Measurements from ENCODE around the gene ANAPC2.

Gene ANAPC2

GRCh38 chr9:137215196-137215986 lies 27.0 kb upstream of the ANAPC2 start:
- TF ChIP-seq CTCF (conservative IDR thresholded peaks at IDR 0.05; ENCODE audit: low read depth, low read length), result no peak
- no peak for DNase-seq (ENCODE audit: low read depth)
- no peak overlapping the region for H3K4me3 ChIP-seq (ENCODE audit: low read depth, low read length)

- no peak for TF ChIP-seq CTCF (conservative IDR thresholded peaks at IDR 0.05; ENCODE audit: low read depth, low read length)
- DNase-seq (ENCODE audit: low read depth), result no peak
- H3K4me3 ChIP-seq (ENCODE audit: low read depth, low read length), result no peak overlapping the region
These were observed 26.3 kb upstream of the ANAPC2 start for GRCh38 chr9:137214620-137215019.

GRCh38 chr9:137213160-137214060 lies 25.1 kb upstream of the ANAPC2 start:
- H3K4me3 ChIP-seq (ENCODE audit: low read depth, low read length), result no peak overlapping the region
- TF ChIP-seq CTCF (conservative IDR thresholded peaks at IDR 0.05; ENCODE audit: low read depth, low read length), result peak; percentile 32

GRCh38 chr9:137212520-137212919 lies 24.2 kb upstream of the ANAPC2 start:
- H3K4me3 ChIP-seq (ENCODE audit: low read depth, low read length), result no peak overlapping the region
- no peak for TF ChIP-seq CTCF (conservative IDR thresholded peaks at IDR 0.05; ENCODE audit: low read depth, low read length)

More at GRCh38 chr9:137213160-137214060, 25.1 kb upstream of the ANAPC2 start:
- DNase-seq (ENCODE audit: low read depth), result no peak

GRCh38 chr9:137211532-137211931 lies 23.2 kb upstream of the ANAPC2 start:
- no peak for TF ChIP-seq CTCF (conservative IDR thresholded peaks at IDR 0.05; ENCODE audit: low read depth, low read length)
- no peak for DNase-seq (ENCODE audit: low read depth)
- no peak overlapping the region for H3K4me3 ChIP-seq (ENCODE audit: low read depth, low read length)

More at GRCh38 chr9:137212520-137212919, 24.2 kb upstream of the ANAPC2 start:
- no peak for DNase-seq (ENCODE audit: low read depth)

- DNase-seq (ENCODE audit: low read depth), result no peak
- no peak overlapping the region for H3K4me3 ChIP-seq (ENCODE audit: low read depth, low read length)
- no peak for TF ChIP-seq CTCF (conservative IDR thresholded peaks at IDR 0.05; ENCODE audit: low read depth, low read length)
These were observed 18.2 kb upstream of the ANAPC2 start for GRCh38 chr9:137206602-137207001.
